Endometrium (tissue), 2 donors: ENCODE results near the gene GLMP.
"Not testable (repeated sequence)": the region's sequence is repeated elsewhere in the genome, so short reads cannot be mapped to it uniquely, and the experiment has no call there.

ENCODE experiments used
- FAIRE-seq: peaks from 2 replicates; lab custom pipeline; 2012; peaks lifted over from hg19 to GRCh38; lab: Jason Lieb, UNC
- donor health status: control.
- donor health status: control.

GLMP gene, protein sequence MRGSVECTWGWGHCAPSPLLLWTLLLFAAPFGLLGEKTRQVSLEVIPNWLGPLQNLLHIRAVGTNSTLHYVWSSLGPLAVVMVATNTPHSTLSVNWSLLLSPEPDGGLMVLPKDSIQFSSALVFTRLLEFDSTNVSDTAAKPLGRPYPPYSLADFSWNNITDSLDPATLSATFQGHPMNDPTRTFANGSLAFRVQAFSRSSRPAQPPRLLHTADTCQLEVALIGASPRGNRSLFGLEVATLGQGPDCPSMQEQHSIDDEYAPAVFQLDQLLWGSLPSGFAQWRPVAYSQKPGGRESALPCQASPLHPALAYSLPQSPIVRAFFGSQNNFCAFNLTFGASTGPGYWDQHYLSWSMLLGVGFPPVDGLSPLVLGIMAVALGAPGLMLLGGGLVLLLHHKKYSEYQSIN

DNA sequence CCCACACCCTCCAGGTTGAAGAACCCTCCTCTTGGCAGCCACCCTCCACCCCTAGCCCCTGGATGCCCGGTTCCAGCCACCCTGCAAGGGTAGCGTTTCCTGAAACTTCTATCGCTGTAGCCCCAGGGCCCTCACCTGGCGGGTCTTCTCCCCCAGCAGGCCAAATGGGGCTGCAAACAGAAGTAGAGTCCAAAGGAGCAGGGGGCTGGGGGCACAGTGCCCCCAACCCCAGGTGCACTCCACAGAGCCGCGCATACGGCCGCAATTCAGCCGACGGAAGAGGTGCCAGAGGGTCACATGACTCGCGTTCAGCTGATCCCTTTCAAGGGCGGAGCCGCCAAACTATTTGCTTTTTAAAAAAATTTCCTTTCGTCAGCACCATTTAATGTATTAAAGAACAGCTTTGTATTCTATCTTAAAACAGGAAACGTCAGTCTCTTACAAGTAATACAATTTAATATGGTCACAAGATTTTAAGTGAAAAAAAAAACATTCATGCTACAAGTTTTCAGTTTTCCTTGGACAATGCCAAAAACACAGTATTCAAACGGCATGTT is at the start of gene GLMP:
Gene GLMP (minus strand): TSS at position 289 of the 557 bp plus-strand sequence. CDS start 34 bp downstream, at position 255.
- FAIRE-seq, result peak; percentile 66

DNA sequence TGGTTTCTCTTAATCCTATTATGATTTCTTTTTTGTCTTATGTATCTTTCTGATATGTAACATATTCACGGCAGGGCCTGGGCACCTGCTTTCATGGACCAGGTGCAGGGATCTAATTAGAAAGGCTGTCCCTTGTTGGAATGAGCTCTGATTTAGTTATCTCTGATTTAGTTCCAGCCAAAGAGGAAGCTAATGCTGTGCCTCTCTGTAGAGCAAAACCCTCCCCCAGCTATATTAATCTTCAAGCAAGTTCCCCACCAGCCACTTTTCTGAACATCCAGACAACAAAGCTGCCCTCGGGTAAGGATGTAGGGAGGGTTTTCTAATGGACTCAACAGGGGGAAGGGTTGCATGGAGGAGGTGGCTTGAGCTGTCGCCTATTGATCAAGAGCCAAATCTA is 48.9 kb upstream of the GLMP start:
- FAIRE-seq, result no peak

DNA sequence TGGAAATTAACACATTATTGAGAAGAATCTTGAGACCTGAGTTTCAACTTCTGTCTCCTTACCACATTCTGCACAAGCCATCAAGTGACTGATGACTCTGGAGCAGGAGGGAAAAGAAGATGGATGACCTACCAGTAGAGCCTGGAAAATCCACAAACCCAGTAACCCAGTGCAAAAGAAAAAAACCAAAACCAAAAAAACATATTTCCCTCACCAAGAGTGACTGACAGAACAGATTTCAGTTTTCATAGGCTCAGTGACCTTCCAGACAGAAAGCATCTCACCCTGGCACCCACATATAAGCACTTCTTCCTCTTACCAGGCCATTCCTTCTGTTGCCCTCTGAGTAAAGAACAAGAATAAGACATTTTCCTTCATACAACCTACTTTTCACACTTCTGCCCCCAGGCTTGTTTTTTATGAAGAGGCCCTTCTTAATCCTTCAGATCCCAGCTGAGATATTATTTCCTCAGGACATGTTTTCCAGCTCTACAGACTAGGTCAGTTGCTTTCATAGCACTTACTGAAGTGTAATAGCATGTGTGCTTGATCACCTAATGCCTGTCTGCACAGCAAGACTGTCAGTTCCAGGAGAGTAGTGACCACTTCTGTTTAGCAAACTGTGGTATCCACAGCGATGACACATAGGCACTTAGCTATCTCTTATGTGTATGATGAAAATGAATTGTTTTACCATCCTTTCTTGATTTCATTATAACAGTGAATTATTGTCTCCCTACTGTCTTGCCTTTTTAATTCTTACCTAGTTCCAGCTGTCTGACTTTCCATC is 46.9 kb upstream of the GLMP start:
- no peak for FAIRE-seq

DNA sequence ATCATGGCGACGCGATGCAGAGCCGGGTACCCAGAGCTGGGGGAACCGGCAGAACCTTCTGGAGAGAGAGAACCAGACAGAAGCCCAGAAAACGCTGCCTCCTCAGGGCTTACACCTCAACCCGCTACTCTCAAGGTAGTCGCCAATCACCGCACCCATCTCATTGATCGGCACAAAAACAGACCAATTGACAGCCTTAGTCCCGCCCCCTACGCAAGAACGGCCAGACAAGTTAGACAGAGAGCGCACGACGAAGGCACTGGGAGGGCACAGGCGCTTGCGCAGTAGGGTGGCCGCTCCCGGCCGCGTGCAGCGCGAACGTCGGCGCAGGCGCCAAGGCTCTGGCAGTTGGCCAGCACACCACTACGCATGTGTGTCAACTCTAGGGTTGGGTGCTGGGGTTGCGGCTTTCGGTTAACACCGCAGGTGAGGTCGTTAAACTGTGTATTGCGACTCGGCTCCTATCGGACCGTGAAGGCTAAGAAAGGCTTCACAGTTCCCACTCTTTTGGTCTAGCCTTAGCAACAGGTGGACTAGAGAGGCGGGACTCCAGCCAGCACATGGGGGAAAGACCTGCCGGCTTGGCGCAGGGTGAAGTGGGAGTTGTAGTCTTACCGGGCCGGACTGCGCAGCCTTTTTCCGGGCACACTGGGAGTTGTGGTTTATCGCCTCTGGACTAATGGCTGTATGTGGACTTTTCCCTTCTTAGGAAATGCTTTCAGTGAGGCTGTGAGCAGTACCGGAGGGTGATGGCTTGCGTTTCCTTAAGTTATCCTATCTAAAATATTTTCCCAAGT is 42.9 kb upstream of the GLMP start, which contains the start of the genes CCT3 and TSACC:
Gene CCT3 (minus strand): TSS at position 113 of the 797 bp plus-strand sequence. CDS start 108 bp downstream, at position 5.
Gene TSACC (plus strand): TSS at position 347 of the 797 bp plus-strand sequence. CDS start 1,232 bp downstream, outside the sequence.
- FAIRE-seq, result peak; percentile 94

DNA sequence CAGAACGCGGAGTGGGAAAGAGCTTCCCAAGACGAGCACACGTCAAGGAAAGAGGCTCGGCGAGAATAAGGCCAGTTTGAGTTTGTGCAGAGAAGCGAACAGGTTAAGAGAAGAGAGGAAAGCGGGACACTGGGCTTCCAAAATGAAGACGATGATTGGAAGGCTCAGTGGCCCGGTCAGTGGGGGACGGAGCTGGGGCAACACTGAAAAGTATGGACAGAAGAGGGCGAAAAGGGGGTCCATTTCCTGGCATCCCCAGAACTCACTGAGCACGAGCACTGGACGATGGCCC is 42.4 kb upstream of the GLMP start:
- no peak for FAIRE-seq

DNA sequence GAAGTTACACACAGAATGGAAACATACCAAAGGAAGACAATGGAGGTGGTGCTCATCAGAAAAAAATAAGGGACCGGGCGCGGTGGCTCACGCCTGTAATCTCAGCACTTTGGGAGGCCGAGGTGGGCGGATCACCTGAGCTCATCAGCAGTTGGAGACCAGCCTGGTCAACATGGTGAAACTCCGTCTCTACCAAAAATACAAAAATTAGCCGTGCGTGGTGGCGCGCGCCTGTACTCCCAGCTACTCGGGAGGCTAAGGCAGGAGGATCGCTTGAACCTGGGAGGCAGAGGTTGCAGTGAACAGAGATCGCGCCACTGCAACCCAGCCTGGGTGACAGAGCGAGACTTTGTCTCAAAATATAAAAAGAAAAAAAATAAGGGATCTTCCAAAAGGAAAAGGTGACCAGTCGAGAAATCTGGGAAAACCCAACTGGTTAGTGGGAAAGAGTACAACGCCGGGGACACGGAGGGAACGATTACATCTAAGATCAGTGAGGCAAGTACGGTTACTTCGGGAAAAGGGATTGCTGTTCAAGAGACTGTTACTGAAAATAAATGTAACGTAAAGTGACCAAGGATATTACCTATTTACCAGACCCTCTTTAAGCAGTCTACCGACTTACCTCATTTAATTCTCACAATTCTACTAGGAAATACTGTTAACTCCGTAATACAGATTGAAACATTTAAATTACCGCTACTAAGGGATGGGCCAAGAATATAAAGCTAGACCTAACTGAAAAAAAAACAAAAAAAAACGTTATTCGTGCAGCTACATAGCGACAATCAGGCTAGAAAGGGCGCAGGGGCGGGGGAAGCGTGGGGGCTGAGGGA is 41.8 kb upstream of the GLMP start:
- FAIRE-seq, result no peak

DNA sequence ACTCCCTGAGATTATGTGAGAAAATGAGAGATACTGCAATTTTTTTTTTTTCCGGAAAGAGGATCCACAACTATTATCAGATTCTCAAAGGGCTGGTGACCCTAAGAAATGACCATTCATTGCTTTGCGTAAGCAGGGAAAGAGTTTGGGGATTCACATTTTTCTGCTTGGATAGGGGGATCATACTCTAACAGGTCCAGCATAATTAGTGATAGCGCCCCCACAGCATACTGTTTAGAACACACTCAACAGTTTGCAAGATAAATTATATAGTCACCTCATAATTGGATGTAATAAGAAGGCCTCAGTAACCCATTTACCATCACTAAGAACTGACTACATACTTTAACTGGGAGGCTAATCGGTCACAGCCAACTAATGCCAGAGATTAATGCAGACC is 40.8 kb upstream of the GLMP start:
- no peak for FAIRE-seq

DNA sequence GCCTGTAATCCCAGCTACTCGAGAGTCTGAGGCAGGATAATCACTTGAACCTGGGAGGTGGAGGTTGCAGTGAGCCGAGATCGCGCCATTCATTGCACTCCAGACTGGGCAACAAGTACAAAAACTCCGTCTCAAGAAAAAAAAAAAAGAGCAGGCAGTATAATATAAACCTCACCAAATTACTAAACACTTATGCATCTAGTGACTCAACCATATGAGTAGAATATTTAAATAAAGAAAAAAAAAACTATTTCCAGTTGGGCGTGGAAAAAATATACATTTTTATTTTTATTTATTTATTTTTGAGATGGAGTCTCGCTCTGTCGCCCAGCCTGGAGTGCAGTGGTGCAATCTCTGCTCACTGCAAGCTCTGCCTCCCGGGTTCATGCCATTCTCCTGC is 27.7 kb upstream of the GLMP start:
- not testable (repeated sequence) for FAIRE-seq

DNA sequence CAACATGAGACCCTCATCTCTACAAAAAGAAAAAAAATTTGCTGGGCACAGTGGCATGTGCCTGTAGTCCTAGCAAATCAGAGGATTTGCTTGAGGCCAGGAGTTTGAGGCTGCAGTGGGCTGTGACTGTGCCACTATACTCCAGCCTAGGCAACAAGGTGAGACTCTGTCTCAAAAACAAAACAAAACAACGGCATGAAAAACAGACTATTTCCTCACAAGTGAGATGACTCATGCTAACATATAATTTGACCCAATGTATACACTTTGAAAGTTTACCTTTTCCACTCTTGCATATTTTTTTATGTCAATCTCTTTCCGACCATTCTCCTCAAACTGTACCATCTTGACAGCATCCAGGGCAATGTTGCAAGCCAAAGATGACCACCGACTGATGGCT is 25.1 kb upstream of the GLMP start:
- no peak for FAIRE-seq

DNA sequence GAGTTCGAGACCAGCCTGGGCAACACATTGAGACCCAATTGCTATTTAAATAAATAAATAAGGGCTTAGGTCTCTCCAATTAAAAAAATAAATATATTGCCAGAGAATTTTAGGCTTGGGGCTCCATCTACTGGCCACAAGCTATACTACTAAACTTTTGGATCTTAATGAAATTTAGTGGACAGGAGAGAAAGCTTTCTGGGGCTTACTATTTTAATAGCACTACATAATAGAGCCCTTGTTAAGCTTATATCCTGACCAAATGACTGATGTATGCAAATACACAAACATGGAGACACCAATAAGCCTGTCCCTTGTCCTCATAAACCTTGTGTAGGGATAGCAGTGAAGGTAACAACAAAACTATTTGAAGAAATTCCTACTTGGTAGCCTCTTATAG is 24.2 kb upstream of the GLMP start:
- FAIRE-seq, result no peak

DNA sequence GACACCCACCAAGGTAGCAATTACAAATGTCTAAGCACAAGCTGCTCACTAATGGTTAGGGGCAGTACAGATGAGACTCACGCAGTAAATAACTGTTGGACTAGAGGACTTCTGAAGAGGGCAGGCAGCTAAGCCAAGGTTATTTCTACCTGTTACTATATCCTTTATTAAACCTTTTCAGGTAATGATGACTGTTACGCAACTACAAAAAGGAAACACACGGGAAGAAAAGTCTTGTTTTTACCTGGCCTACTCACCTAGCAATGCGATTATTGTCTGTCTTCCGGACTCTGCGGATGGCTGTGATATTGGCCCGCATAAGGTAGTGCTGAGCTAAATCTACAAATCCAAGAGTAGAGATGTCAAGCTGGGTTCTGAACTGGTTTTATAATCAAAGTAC is 21.4 kb upstream of the GLMP start:
- FAIRE-seq, result no peak

DNA sequence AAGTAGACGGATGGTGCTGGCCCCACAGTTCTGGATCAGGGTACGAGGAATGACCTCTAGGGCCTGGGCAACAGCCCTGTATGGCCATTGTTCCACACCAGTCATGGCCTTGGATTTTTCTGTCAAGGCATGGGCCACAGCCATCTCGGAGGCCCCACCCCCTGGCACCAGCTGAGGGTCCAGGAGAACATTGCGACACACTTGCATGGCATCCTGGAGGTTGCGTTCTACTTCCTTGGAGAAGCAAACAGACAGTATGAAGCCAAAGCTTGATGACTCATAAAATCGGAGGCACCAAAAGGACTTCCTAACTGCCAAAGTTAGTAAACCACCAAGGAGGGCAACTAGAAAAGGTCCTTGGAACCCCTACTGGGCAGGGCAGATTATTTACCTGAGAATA is 15.5 kb upstream of the GLMP start:
- no peak for FAIRE-seq

DNA sequence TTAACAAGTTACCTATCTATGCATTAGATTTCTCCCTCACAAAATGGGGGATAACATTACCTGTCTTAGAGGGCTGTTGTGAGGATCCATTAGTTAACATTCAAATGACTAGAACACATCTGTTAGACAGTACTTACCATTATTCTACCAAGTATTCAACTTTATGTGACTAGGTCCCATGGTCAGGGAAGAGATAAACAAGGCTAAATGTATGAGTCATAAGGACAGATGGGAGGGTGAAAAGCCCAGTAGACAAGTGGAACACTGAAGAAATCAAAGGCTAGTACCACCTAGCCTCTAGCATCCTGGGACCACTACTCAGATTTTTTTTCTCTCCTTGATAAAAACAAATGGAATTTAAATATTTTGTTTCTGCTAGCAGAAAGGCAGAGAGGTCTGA is 12.6 kb upstream of the GLMP start:
- FAIRE-seq, result no peak

DNA sequence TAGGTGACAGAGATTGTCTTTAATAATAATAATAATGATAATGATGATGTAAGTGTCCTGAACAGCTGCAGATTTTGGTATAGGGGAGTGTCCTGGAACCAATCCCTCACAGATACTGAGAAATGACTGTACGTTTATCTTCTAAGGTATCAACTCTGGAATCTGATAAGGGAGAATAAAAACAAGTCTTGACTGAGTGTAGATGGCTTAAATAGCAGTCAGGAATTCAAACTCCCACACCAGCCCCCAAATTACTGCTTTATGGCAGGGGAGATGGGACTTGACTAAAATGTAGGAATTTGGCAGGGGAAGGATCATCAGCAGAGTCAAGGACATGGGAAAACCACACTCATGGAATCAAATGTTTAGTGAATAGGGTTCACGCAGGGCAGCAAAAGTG is 9.7 kb upstream of the GLMP start:
- FAIRE-seq, result no peak

DNA sequence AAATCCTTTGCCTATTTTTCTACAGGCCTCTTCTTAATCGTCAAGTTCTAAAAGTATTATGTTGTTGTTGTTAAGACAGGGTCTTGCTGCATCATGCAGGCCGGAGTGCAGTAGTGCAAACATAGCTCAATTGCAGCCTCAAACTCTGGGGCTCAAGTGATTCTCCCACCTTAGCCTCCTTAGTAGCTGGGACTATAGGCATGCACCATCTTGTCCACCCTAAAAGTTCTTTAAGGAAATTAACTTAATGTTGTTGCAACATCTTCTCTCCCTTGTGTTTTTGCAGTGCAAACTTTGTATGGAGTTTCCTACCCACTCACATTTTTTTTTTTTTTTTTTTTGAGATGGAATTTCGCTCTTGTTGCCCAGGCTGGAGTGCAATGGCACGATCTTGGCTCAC is 7.8 kb upstream of the GLMP start:
- FAIRE-seq, result no peak

DNA sequence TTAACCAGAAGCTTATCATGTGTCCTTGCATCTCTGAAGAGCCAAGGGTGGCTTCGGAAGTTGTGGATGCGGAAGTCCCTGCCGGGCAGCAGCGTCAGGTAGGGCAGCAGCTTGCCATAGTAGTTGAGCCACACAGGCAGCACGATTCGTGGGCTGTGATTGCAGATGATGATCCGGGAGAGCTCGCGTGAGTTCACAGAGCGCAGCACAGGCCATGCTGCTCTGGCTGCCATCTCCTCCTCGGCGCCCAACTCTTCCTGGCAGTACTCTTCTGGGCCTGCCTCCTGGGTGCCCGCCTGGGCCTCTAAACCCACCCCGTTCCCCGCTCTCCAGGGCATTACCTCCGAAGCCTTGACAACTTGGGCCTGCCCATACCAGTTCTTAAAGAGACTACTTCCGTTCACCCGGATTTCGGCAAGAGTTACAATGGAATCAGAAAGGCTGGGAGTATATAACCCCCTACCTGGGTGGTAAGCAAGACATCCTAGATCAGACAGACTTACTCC is 3.4 kb upstream of the GLMP start, which contains the start of gene VHLL:
Gene VHLL (minus strand): TSS at position 456 of the 506 bp plus-strand sequence. CDS start 118 bp downstream, at position 338.
- FAIRE-seq, result no peak

DNA sequence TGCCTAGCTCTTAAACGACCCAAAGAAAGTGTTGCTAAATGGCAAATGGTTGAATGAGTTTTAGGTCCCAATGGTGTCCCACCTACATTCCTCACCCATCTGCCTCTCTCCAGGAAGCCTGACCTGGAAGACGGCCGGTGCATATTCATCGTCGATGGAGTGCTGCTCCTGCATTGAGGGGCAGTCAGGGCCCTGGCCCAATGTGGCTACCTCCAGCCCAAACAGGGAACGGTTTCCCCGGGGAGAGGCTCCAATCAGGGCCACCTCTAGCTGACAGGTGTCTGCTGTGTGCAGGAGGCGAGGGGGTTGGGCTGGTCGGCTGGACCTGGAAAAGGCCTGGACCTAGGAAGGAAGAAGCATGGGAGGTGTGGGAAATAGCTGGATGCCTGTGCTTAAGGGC is 1.6 kb downstream of the GLMP start:
- no peak for FAIRE-seq

DNA sequence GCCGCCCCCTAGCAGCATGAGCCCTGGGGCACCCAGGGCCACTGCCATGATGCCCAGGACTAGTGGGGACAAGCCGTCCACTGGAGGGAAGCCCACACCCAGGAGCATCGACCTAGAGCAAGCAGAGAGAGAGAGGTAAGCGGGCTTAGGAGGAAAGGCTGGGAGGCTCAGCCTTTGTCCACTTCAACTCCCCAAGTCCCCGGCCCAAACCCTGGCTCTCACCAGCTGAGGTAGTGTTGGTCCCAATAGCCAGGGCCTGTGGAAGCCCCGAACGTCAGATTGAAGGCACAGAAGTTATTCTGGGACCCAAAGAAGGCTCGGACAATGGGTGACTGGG is 2.4 kb downstream of the GLMP start:
- no peak for FAIRE-seq

DNA sequence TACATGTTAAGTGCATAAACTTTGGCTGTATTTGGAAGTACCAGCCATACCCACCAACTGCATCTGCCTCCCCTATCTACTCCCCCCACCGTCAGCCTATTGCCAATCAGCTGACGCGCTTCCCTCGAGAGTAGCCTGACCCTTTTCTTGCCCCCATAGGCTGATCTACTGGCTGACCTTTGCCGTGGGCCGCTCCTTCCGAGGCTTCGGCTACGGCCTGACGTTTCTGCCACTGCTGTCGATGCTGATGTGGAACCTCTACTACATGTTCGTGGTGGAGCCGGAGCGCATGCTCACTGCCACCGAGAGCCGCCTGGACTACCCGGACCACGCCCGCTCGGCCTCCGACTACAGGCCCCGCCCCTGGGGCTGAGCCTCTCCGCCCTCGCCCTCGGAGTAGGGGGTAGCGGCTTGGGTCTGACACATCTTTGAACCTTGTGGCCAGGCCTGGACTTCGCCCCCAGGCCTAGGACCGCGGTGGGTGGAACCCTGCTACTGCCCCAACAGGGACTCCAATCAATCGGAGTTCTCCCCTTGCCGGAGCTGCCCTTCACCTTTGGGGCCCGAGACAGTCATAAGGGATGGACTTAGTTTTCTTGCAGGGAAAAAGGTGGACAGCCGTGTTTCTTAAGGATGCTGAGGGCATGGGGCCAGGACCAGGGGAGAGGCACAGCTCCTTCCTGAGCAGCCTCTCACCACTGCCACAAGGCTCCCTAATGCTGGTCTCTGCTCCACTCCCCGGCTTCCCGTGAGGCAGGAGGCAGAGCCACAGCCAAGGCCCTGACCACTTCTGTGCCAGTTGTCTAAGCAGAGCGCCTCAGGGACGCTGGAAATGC is 4.0 kb downstream of the GLMP start:
- FAIRE-seq, result no peak

DNA sequence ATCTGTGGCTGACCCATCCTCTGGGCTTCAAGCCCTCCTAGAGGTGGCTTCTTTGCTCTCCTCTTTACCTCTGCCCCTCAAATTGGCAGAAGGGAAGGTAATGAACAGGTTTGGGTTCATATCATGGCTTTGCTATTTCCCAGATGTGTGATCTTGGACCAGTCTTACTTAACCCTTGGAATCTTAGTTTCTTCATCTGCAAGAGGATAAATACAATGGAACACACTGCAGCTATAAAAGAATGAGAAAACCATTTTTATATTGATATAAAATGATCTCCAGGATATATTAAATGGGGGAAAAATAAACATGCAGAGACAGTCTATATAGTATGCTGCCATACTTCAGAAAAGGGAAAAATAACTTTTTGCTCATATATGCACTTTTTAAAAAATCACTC is 5.6 kb downstream of the GLMP start:
- FAIRE-seq, result no peak
